Central memory CD8-positive, alpha-beta T cell (primary cell): ENCODE results near the gene PTPRM.

ENCODE experiments used
- ATAC-seq: fragments of 150-1000 bp; cut with Tn5 transposase; replicated peaks from 2 replicates; pipeline ENCODE4 v1.10.0; 2022; ENCODE audit warnings: mild to moderate bottlenecking, moderate FRiP score, moderate number of reproducible peaks; ENCODE audit not compliant: poor library complexity, severe bottlenecking; ENCODE audit errors: extremely low read depth
- DNase-seq, 2 donors: peaks; one replicate each; pipeline ENCODE4 v3.0.0; 2021; ENCODE audit warnings: low spot score in 2 of 2
- H3K27ac Mint-ChIP-seq: one replicate; pipeline ENCODE4 v1.8.0; 2022; ENCODE audit warnings: low read depth, mild to moderate bottlenecking, moderate library complexity, mixed read lengths
- H3K27me3 Mint-ChIP-seq: one replicate; pipeline ENCODE4 v1.8.0; 2022; ENCODE audit warnings: mixed read lengths
- H3K36me3 Mint-ChIP-seq: one replicate; pipeline ENCODE4 v1.8.0; 2022; ENCODE audit warnings: mild to moderate bottlenecking, moderate library complexity, mixed read lengths; ENCODE audit not compliant: insufficient read depth
- H3K4me1 Mint-ChIP-seq: one replicate; pipeline ENCODE4 v1.8.0; 2022; ENCODE audit warnings: mixed read lengths
- H3K4me3 Mint-ChIP-seq: one replicate; pipeline ENCODE4 v1.8.0; 2022; ENCODE audit warnings: mild to moderate bottlenecking, moderate library complexity, mixed read lengths
- H3K9me3 Mint-ChIP-seq: one replicate; pipeline ENCODE4 v1.8.0; 2022; ENCODE audit warnings: mixed read lengths

The PTPRM gene

GRCh38 chr18:7840411-7840810, 273.3 kb downstream of the PTPRM start:
- ATAC-seq (no peak), DNase-seq (no peak)
- no peaks in the 10 kb centered on the region for H3K27me3 Mint-ChIP-seq
- no peak overlapping the region for H3K27ac Mint-ChIP-seq
- H3K4me1 Mint-ChIP-seq, result no peaks in the 10 kb centered on the region
- peaks cover 11% of the 10 kb centered on the region for H3K9me3 Mint-ChIP-seq
- no peaks in the 10 kb centered on the region for H3K36me3 Mint-ChIP-seq
- H3K4me3 Mint-ChIP-seq, result no peak overlapping the region

- Mint-ChIP-seq H3K36me3 (no peaks in the 10 kb centered on the region), H3K27me3 (no peaks in the 10 kb centered on the region), H3K4me1 (no peaks in the 10 kb centered on the region), H3K27ac (no peak overlapping the region), H3K4me3 (no peak overlapping the region), H3K9me3 (peaks cover 5% of the 10 kb centered on the region)
- no peak for DNase-seq
- no peak for ATAC-seq
Observed at GRCh38 chr18:7844017-7844416, 276.9 kb downstream of the PTPRM start.

- Mint-ChIP-seq H3K9me3 (peaks cover 5% of the 10 kb centered on the region), H3K27me3 (no peaks in the 10 kb centered on the region)
Observed at GRCh38 chr18:7844418-7844817, 277.3 kb downstream of the PTPRM start.

GRCh38 chr18:7846335-7846734, 279.2 kb downstream of the PTPRM start:
- H3K9me3 Mint-ChIP-seq, result peaks cover 11% of the 10 kb centered on the region
- DNase-seq, result no peak

More at GRCh38 chr18:7844418-7844817, 277.3 kb downstream of the PTPRM start:
- no peak for ATAC-seq
- no peaks in the 10 kb centered on the region for H3K36me3 Mint-ChIP-seq
- H3K27ac Mint-ChIP-seq, result no peak overlapping the region
- H3K4me1 Mint-ChIP-seq, result no peaks in the 10 kb centered on the region
- H3K4me3 Mint-ChIP-seq, result no peak overlapping the region
- DNase-seq, result no peak

GRCh38 chr18:7847357-7848053, 280.4 kb downstream of the PTPRM start:
- Mint-ChIP-seq H3K27ac (no peak overlapping the region), H3K4me1 (no peaks in the 10 kb centered on the region), H3K9me3 (peaks cover 18% of the 10 kb centered on the region), H3K36me3 (no peaks in the 10 kb centered on the region), H3K27me3 (peaks cover 7% of the 10 kb centered on the region), H3K4me3 (no peak overlapping the region)
- no peak for DNase-seq
- ATAC-seq, result no peak

More at GRCh38 chr18:7846335-7846734, 279.2 kb downstream of the PTPRM start:
- no peaks in the 10 kb centered on the region for H3K4me1 Mint-ChIP-seq
- H3K27me3 Mint-ChIP-seq, result peaks cover 7% of the 10 kb centered on the region
- no peak overlapping the region for H3K4me3 Mint-ChIP-seq
- no peak for ATAC-seq
- no peak overlapping the region for H3K27ac Mint-ChIP-seq
- H3K36me3 Mint-ChIP-seq, result no peaks in the 10 kb centered on the region

GRCh38 chr18:7848054-7848412, 280.9 kb downstream of the PTPRM start:
- Mint-ChIP-seq H3K4me1 (no peaks in the 10 kb centered on the region), H3K36me3 (no peaks in the 10 kb centered on the region), H3K27me3 (peaks cover 7% of the 10 kb centered on the region), H3K27ac (no peak overlapping the region), H3K4me3 (no peak overlapping the region), H3K9me3 (peaks cover 18% of the 10 kb centered on the region)
- no peak for ATAC-seq
- no peak for DNase-seq

- peaks cover 18% of the 10 kb centered on the region for H3K9me3 Mint-ChIP-seq
- no peaks in the 10 kb centered on the region for H3K36me3 Mint-ChIP-seq
- no peak overlapping the region for H3K27ac Mint-ChIP-seq
- no peak for DNase-seq
- H3K4me3 Mint-ChIP-seq, result no peak overlapping the region
- no peaks in the 10 kb centered on the region for H3K4me1 Mint-ChIP-seq
- peaks cover 7% of the 10 kb centered on the region for H3K27me3 Mint-ChIP-seq
- ATAC-seq, result no peak
Observed at GRCh38 chr18:7850446-7850845, 283.3 kb downstream of the PTPRM start.

GRCh38 chr18:7855028-7855427, 287.9 kb downstream of the PTPRM start:
- Mint-ChIP-seq H3K27ac (no peak overlapping the region), H3K27me3 (peaks cover 3% of the 10 kb centered on the region), H3K4me1 (no peaks in the 10 kb centered on the region), H3K9me3 (peaks cover 12% of the 10 kb centered on the region), H3K36me3 (no peaks in the 10 kb centered on the region), H3K4me3 (no peak overlapping the region)
- DNase-seq, result no peak
- ATAC-seq, result no peak

GRCh38 chr18:7855671-7856070, 288.6 kb downstream of the PTPRM start:
- H3K27ac Mint-ChIP-seq, result no peak overlapping the region
- no peaks in the 10 kb centered on the region for H3K27me3 Mint-ChIP-seq
- no peak for ATAC-seq
- no peak for DNase-seq
- H3K36me3 Mint-ChIP-seq, result no peaks in the 10 kb centered on the region
- H3K4me3 Mint-ChIP-seq, result no peak overlapping the region
- H3K4me1 Mint-ChIP-seq, result no peaks in the 10 kb centered on the region
- peaks cover 12% of the 10 kb centered on the region for H3K9me3 Mint-ChIP-seq

GRCh38 chr18:7856116-7856515, 289.0 kb downstream of the PTPRM start:
- H3K4me3 Mint-ChIP-seq, result no peak overlapping the region
- ATAC-seq, result no peak
- no peaks in the 10 kb centered on the region for H3K4me1 Mint-ChIP-seq

GRCh38 chr18:7856733-7857132, 289.6 kb downstream of the PTPRM start:
- ATAC-seq, result no peak
- H3K4me1 Mint-ChIP-seq, result no peaks in the 10 kb centered on the region
- no peaks in the 10 kb centered on the region for H3K27me3 Mint-ChIP-seq
- H3K27ac Mint-ChIP-seq, result no peak overlapping the region
- no peaks in the 10 kb centered on the region for H3K36me3 Mint-ChIP-seq
- peaks cover 4% of the 10 kb centered on the region for H3K9me3 Mint-ChIP-seq
- no peak for DNase-seq
- H3K4me3 Mint-ChIP-seq, result no peak overlapping the region

More at GRCh38 chr18:7856116-7856515, 289.0 kb downstream of the PTPRM start:
- Mint-ChIP-seq H3K9me3 (peaks cover 9% of the 10 kb centered on the region), H3K36me3 (no peaks in the 10 kb centered on the region), H3K27ac (no peak overlapping the region), H3K27me3 (no peaks in the 10 kb centered on the region)
- no peak for DNase-seq

GRCh38 chr18:7857562-7857961, 290.4 kb downstream of the PTPRM start:
- Mint-ChIP-seq H3K36me3 (no peaks in the 10 kb centered on the region), H3K27ac (no peak overlapping the region), H3K4me1 (no peaks in the 10 kb centered on the region), H3K4me3 (no peak overlapping the region), H3K27me3 (no peaks in the 10 kb centered on the region), H3K9me3 (no peaks in the 10 kb centered on the region)
- no peak for ATAC-seq
- no peak for DNase-seq

- Mint-ChIP-seq H3K4me3 (no peak overlapping the region), H3K27me3 (no peaks in the 10 kb centered on the region), H3K36me3 (no peaks in the 10 kb centered on the region), H3K27ac (no peak overlapping the region), H3K4me1 (no peaks in the 10 kb centered on the region), H3K9me3 (no peaks in the 10 kb centered on the region)
- ATAC-seq (no peak), DNase-seq (no peak)
Observed at GRCh38 chr18:7859122-7859521, 292.0 kb downstream of the PTPRM start.
